Ishikawa (cell line): ENCODE data around the gene UNC5B.

Experiments used
- CEBPB ChIP-seq: IDR thresholded peaks from 2 replicates; pipeline ENCODE4 v1.6.1; 2012
- CREB1 ChIP-seq: IDR thresholded peaks from 2 replicates; pipeline ENCODE4 v1.6.1; 2012; ENCODE audit warnings: low read depth
- EGR1 ChIP-seq: IDR thresholded peaks from 2 replicates; pipeline ENCODE4 v1.6.1; 2012
- EP300 ChIP-seq: IDR thresholded peaks from 2 replicates; pipeline ENCODE4 v1.6.1; 2012; ENCODE audit warnings: borderline replicate concordance
- FOXM1 ChIP-seq: IDR thresholded peaks from 2 replicates; pipeline ENCODE4 v1.6.1; 2012; ENCODE audit warnings: low read depth, borderline replicate concordance
- MAX ChIP-seq: IDR thresholded peaks from 2 replicates; pipeline ENCODE4 v1.6.1; 2012
- NFIC ChIP-seq: IDR thresholded peaks from 2 replicates; pipeline ENCODE4 v1.6.1; 2012
- RAD21 ChIP-seq: IDR thresholded peaks from 2 replicates; pipeline ENCODE4 v1.6.1; 2012; ENCODE audit warnings: low read depth
- TAF1 ChIP-seq: IDR thresholded peaks from 2 replicates; pipeline ENCODE4 v1.6.1; 2012; ENCODE audit warnings: low read depth, mild to moderate bottlenecking
- TCF12 ChIP-seq: IDR thresholded peaks from 2 replicates; pipeline ENCODE4 v1.6.1; 2012; ENCODE audit warnings: low read depth
- TEAD4 ChIP-seq: IDR thresholded peaks from 2 replicates; pipeline ENCODE4 v1.6.1; 2012
- YY1 ChIP-seq: IDR thresholded peaks from 2 replicates; pipeline ENCODE4 v1.6.1; 2012; ENCODE audit warnings: low read depth
- TF ChIP-seq, protein P1 (sequence below): IDR thresholded peaks from 2 replicates; pipeline ENCODE4 v1.6.1; 2012; ENCODE audit warnings: low read depth, mild to moderate bottlenecking
- TF ChIP-seq, protein P2 (sequence below): IDR thresholded peaks from 2 replicates; pipeline ENCODE4 v1.6.1; 2012

DNA sequence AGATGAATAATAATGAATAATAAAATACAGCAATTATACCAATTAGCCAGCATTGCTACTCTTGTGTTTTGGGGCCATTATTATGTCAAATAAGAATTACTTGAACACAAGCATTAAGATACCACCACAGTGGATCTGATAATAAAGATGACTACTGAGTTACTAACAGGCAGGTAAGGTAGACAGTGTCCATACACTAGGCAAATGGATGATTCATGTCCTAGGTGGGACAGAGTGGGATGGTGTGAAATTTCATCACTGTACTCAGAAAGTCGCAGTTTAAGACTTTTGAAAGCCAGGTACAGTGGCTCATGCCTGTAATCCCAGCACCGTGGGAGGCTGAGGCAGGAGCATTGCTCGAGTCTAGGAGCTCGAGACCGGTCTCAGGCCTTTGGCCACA lies 8.7 kb upstream of the UNC5B start:
- TF ChIP-seq, protein P1, sequence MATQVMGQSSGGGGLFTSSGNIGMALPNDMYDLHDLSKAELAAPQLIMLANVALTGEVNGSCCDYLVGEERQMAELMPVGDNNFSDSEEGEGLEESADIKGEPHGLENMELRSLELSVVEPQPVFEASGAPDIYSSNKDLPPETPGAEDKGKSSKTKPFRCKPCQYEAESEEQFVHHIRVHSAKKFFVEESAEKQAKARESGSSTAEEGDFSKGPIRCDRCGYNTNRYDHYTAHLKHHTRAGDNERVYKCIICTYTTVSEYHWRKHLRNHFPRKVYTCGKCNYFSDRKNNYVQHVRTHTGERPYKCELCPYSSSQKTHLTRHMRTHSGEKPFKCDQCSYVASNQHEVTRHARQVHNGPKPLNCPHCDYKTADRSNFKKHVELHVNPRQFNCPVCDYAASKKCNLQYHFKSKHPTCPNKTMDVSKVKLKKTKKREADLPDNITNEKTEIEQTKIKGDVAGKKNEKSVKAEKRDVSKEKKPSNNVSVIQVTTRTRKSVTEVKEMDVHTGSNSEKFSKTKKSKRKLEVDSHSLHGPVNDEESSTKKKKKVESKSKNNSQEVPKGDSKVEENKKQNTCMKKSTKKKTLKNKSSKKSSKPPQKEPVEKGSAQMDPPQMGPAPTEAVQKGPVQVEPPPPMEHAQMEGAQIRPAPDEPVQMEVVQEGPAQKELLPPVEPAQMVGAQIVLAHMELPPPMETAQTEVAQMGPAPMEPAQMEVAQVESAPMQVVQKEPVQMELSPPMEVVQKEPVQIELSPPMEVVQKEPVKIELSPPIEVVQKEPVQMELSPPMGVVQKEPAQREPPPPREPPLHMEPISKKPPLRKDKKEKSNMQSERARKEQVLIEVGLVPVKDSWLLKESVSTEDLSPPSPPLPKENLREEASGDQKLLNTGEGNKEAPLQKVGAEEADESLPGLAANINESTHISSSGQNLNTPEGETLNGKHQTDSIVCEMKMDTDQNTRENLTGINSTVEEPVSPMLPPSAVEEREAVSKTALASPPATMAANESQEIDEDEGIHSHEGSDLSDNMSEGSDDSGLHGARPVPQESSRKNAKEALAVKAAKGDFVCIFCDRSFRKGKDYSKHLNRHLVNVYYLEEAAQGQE: no peak
- TF ChIP-seq EGR1 (no peak), MAX (no peak), EP300 (no peak), RAD21 (no peak), CEBPB (no peak), CREB1 (no peak), TEAD4 (no peak), NFIC (no peak), TAF1 (no peak), TCF12 (no peak), FOXM1 (no peak), YY1 (no peak)
- TF ChIP-seq, protein P2, sequence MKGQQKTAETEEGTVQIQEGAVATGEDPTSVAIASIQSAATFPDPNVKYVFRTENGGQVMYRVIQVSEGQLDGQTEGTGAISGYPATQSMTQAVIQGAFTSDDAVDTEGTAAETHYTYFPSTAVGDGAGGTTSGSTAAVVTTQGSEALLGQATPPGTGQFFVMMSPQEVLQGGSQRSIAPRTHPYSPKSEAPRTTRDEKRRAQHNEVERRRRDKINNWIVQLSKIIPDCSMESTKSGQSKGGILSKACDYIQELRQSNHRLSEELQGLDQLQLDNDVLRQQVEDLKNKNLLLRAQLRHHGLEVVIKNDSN: no peak
